ENCODE measurements around the gene DIP2C.

Gene DIP2C

DNA sequence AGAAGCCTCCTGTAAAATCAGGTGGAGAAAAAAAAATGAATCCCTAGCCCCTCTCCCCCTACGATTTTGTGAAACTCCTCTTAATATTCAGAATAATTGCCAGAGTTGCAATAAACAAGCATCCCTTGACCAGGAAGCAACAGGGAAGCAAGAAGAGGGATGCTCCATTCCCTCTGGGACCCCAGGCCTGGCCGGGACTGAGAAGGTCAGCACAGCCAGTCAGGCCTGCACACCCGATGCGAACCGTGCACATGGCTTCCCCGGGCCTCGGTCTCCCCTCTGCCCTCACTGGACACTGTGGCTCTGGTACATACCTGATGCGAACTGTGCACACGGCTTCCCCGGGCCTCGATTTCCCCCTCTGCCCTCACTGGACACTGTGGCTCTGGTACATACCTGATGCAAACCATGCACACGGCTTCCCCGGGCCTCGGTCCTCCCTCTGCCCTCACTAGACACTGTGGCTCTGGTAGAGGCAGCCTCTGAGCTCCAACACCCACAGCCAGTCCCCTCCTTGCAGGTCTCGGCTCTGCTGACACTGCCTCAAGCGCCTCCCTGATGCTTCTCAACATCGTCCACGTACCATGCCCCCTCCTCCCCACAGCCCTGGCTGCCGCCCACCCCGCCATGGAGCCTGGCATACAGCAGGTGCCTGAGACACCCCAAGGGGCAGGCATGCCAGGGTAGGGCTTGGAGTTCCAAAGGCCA is 138.6 kb downstream of the DIP2C start:
- Histone ChIP-seq H3K4me3 (ENCODE audit: low read length) (no peak overlapping the region), H3K9ac (ENCODE audit: low read depth, low read length) (no peak overlapping the region), H3K4me1 (ENCODE audit: control insufficient read depth, insufficient read depth, low read length) (peaks cover 11% of the 10 kb centered on the region), H3K9me3 (replicated peaks; ENCODE audit: low read length) (no peaks in the 10 kb centered on the region), H3K4me2 (ENCODE audit: low read length) (no peak overlapping the region), H3K36me3 (ENCODE audit: insufficient read depth, low read length) (no peaks in the 10 kb centered on the region), H3K27me3 (ENCODE audit: control insufficient read depth, insufficient read depth, low read length) (no peaks in the 10 kb centered on the region)

DNA sequence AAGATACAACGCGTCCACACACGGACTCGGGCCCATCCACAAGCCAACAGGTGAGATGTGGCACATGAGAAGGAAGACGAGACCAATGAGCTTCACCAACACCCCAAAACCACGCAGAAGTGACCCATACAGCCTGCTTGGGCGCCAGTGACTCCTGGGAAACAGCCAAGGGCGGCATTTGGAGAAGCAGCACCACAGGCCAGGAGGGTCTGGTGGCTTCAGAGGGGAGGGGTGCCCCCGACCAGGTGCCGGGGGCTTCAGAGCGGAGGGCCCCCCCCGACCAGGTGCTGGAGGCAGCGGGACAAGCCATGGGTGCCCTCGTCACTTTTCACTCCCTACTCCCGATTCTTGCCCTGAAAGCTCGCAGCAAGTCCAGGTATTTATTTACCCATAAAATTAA is 140.1 kb downstream of the DIP2C start:
- no peak overlapping the region for H3K4me3 ChIP-seq (ENCODE audit: low read length)
- H3K9ac ChIP-seq (ENCODE audit: low read depth, low read length) = no peak overlapping the region
- no peak overlapping the region for H3K4me2 ChIP-seq (ENCODE audit: low read length)
- H3K27me3 ChIP-seq (ENCODE audit: control insufficient read depth, insufficient read depth, low read length) = no peaks in the 10 kb centered on the region
- no peaks in the 10 kb centered on the region for H3K9me3 ChIP-seq (replicated peaks; ENCODE audit: low read length)
- no peaks in the 10 kb centered on the region for H3K36me3 ChIP-seq (ENCODE audit: insufficient read depth, low read length)
- H3K4me1 ChIP-seq (ENCODE audit: control insufficient read depth, insufficient read depth, low read length) = peaks cover 7% of the 10 kb centered on the region

DNA sequence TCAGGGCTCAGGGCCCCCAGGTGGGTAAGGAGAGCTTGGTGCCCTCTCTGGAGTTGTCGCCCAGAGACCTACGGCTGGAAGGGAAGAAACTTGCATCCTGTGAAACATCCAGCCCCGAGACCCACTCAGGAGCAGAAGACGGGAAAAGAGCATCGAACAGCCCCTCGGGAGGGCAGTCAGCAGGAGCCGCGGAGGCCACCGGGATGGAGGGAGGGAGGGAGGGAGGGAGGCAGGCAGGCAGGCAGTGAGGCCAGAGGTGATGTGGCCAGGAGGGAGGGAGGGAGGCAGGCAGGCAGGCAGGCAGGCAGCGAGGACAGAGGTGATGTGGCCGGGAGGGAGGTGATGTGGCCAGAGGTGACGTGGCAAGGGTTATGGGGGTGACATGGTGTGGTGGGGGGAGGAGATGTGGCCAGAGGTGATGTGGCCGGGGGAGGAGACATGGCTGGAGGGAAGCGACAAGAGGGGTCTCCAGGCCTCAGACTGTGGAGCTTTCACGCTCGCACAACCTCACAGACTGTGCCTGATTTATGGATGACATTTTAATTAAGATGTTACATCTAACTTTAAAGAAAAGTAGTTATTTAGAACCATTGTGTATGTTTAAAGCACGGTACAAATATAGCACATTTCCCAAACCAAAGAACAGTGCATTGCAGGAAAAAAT is 141.1 kb downstream of the DIP2C start:
- no peaks in the 10 kb centered on the region for H3K9me3 ChIP-seq (replicated peaks; ENCODE audit: low read length)
- no peak overlapping the region for H3K4me3 ChIP-seq (ENCODE audit: low read length)
- no peak overlapping the region for H3K4me2 ChIP-seq (ENCODE audit: low read length)
- H3K9ac ChIP-seq (ENCODE audit: low read depth, low read length) = no peak overlapping the region
- no peaks in the 10 kb centered on the region for H3K4me1 ChIP-seq (ENCODE audit: control insufficient read depth, insufficient read depth, low read length)
- H3K36me3 ChIP-seq (ENCODE audit: insufficient read depth, low read length) = no peaks in the 10 kb centered on the region
- H3K27me3 ChIP-seq (ENCODE audit: control insufficient read depth, insufficient read depth, low read length) = no peaks in the 10 kb centered on the region

DNA sequence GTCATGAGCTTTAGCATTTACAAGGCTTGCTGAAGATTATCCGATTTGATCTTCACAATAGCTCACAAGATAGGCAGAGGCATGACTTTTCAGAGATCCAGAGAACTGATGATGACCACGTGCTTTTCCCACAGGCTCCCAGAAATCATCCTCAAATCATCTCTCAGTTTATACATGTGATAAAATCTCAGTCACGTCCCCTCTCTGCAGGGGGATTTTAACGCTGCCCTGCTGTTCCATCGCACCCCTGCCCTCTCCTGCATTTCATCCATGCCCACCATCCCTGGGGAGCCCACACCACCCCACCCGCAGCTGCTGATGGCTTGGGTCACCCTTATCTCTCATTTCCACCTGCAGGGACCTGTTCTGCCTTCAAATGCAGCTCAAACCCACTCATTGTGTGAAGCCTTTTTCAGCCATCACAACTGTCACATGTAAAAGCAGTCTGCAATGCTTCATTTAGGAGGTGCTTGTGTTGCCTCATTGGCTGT is 141.8 kb downstream of the DIP2C start:
- H3K9me3 ChIP-seq (replicated peaks; ENCODE audit: low read length) = no peaks in the 10 kb centered on the region
- H3K4me1 ChIP-seq (ENCODE audit: control insufficient read depth, insufficient read depth, low read length) = no peaks in the 10 kb centered on the region
- no peaks in the 10 kb centered on the region for H3K36me3 ChIP-seq (ENCODE audit: insufficient read depth, low read length)
- no peak overlapping the region for H3K4me3 ChIP-seq (ENCODE audit: low read length)
- H3K4me2 ChIP-seq (ENCODE audit: low read length) = no peak overlapping the region
- no peak overlapping the region for H3K9ac ChIP-seq (ENCODE audit: low read depth, low read length)
- H3K27me3 ChIP-seq (ENCODE audit: control insufficient read depth, insufficient read depth, low read length) = no peaks in the 10 kb centered on the region

DNA sequence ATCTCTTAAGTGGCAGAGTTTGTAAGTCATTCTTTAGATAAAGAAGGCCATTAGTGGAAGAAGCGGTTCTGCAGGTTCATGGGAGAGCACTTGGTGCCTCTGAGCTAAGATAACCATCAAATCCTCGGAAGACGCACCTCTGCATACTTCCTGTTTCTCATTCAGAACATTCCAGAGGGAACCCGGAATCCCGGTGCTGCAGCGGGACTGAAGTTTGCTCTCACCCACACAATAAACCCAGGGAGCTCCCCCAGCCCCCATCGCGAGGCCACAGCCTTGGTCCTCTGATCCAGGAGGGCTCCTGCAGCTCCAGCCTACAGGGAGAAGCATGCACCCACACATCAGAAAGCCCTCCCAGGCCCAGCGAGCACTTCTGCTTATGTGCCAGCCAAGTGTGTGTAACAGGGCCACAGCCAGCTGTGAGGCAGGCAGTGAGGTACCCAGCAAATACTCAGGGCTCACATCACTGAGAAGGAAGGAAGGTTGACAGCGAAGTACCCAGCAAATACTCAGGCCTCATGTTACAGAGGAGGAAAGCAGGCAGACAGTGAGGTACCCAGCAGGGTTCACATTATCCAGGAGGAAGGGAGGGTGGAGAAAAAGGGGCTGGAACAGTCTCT is 142.4 kb downstream of the DIP2C start:
- no peaks in the 10 kb centered on the region for H3K4me1 ChIP-seq (ENCODE audit: control insufficient read depth, insufficient read depth, low read length)
- no peaks in the 10 kb centered on the region for H3K27me3 ChIP-seq (ENCODE audit: control insufficient read depth, insufficient read depth, low read length)
- no peak overlapping the region for H3K9ac ChIP-seq (ENCODE audit: low read depth, low read length)
- H3K9me3 ChIP-seq (replicated peaks; ENCODE audit: low read length) = no peaks in the 10 kb centered on the region
- H3K36me3 ChIP-seq (ENCODE audit: insufficient read depth, low read length) = no peaks in the 10 kb centered on the region
- no peak overlapping the region for H3K4me3 ChIP-seq (ENCODE audit: low read length)
- no peak overlapping the region for H3K4me2 ChIP-seq (ENCODE audit: low read length)

DNA sequence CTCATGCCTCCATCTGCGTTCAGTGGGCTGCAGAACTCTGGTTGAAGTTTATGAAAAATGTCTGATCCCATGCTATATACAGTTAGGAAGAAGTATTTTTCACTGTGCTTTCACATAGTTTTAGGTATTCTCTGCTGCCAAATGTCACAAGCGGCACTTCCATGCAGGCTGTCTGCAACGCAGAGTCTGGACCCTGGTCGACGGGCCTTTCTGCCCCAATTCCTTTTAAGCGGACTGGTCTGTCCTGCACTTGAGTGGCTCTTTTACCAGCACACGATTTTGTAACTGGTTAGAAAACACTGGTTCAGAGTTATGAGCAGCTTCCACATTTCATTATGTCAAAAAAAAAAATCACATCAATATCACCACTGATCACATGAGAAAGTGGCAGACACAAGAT is 143.0 kb downstream of the DIP2C start:
- H3K4me1 ChIP-seq (ENCODE audit: control insufficient read depth, insufficient read depth, low read length) = no peaks in the 10 kb centered on the region
- H3K4me2 ChIP-seq (ENCODE audit: low read length) = no peak overlapping the region
- H3K27me3 ChIP-seq (ENCODE audit: control insufficient read depth, insufficient read depth, low read length) = no peaks in the 10 kb centered on the region
- no peaks in the 10 kb centered on the region for H3K9me3 ChIP-seq (replicated peaks; ENCODE audit: low read length)
- H3K9ac ChIP-seq (ENCODE audit: low read depth, low read length) = no peak overlapping the region
- no peak overlapping the region for H3K4me3 ChIP-seq (ENCODE audit: low read length)
- H3K36me3 ChIP-seq (ENCODE audit: insufficient read depth, low read length) = no peaks in the 10 kb centered on the region

DNA sequence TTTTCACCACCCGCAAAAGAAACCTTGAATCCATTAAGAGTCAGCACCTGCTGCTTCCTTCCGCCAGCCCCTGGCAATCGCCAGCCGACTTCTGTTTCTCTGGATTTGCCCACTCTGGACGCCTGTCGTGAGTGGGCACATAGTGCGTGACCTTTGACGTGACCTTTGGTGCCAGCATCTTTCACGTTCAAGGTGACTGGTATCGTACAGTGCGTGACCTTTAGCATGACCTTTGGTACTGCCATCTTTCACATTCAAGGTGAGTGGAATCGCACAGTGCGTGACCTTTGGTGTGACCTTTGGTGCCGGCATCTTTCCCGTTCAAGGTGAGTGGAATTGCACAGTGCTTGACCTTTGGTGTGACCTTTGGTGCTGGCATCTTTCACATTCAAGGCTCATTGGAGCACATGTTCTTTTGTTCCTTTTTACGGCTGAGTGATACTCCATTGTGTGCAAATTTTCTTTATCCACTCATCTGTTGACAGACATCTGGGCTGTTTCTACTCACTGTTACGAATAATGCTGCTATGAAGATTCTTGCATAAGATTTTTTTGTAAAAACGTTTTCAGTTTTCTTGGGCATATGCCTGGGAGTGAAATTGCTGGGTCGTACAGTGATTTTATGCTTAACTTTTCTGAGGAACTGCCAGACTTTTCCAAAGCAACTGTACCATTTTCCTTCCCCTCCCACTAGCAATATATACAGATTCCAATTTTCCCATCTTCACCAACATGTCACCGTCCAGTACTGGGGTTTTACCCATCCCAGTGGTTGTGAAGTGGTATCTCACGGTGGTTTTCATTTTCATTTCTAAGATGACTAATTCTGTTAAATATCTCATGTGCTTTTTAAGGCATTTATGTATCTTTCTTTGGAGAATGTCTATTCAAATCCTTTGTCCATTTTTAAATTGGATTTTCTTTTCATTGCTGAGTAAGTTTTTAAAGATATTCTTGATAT is 145.3 kb downstream of the DIP2C start:
- Histone ChIP-seq H3K9me3 (replicated peaks; ENCODE audit: low read length) (no peaks in the 10 kb centered on the region), H3K4me2 (ENCODE audit: low read length) (no peak overlapping the region), H3K9ac (ENCODE audit: low read depth, low read length) (no peak overlapping the region), H3K36me3 (ENCODE audit: insufficient read depth, low read length) (no peaks in the 10 kb centered on the region), H3K4me3 (ENCODE audit: low read length) (no peak overlapping the region), H3K4me1 (ENCODE audit: control insufficient read depth, insufficient read depth, low read length) (no peaks in the 10 kb centered on the region), H3K27me3 (ENCODE audit: control insufficient read depth, insufficient read depth, low read length) (no peaks in the 10 kb centered on the region)

DNA sequence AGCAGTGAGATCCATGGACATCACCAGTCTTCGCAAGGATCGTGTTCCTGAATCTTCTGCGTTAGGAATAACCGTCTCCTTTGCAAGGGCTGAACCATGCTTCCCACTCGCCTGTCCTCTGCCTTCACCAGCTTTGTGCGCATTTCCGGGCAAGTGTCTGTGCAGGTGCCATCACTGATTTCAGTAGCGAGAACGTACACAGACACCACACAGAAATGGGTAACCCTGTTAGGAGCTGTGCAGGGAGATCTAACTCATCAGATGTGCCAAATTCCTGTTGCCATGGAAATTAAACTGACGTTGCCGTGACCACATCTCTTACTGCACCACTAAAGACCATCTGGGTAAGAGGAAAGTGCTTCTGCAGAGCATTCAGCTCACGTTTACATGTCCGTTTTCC is 146.3 kb downstream of the DIP2C start:
- no peak overlapping the region for H3K9ac ChIP-seq (ENCODE audit: low read depth, low read length)
- no peaks in the 10 kb centered on the region for H3K9me3 ChIP-seq (replicated peaks; ENCODE audit: low read length)
- no peaks in the 10 kb centered on the region for H3K4me1 ChIP-seq (ENCODE audit: control insufficient read depth, insufficient read depth, low read length)
- H3K27me3 ChIP-seq (ENCODE audit: control insufficient read depth, insufficient read depth, low read length) = no peaks in the 10 kb centered on the region
- H3K4me2 ChIP-seq (ENCODE audit: low read length) = no peak overlapping the region
- H3K36me3 ChIP-seq (ENCODE audit: insufficient read depth, low read length) = no peaks in the 10 kb centered on the region
- H3K4me3 ChIP-seq (ENCODE audit: low read length) = no peak overlapping the region

DNA sequence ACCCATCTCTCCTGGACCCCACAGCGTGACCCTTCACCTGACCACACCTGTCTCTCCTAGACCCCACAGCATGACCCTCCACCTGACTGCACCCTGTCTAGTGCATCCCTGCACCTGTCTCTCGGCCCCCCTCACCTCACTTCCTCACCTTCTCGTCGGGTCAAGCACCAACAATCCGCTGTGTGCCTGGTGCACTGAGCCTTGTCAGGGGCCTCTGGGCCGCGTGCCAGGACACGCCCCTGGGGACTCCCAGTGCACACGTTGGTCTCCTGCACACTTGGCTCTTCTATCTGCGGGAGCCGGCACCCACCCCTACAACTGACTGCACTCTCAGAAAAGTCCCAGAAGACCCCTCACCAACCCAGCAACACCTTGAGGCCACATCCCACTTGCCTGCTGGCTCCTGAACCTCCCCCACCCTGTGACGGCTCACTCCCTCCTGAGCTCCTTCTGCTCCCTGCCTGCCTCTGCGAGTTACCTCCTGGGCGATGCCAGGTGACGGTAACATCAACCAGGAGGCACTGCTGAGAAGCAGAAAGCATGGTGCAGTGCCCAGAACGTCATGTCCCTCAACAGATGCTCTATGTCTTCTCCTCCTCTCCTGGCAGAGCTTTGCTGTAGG is 147.6 kb downstream of the DIP2C start:
- no peak overlapping the region for H3K9ac ChIP-seq (ENCODE audit: low read depth, low read length)
- no peaks in the 10 kb centered on the region for H3K36me3 ChIP-seq (ENCODE audit: insufficient read depth, low read length)
- H3K9me3 ChIP-seq (replicated peaks; ENCODE audit: low read length) = no peaks in the 10 kb centered on the region
- no peak overlapping the region for H3K4me2 ChIP-seq (ENCODE audit: low read length)
- no peaks in the 10 kb centered on the region for H3K4me1 ChIP-seq (ENCODE audit: control insufficient read depth, insufficient read depth, low read length)
- no peaks in the 10 kb centered on the region for H3K27me3 ChIP-seq (ENCODE audit: control insufficient read depth, insufficient read depth, low read length)
- no peak overlapping the region for H3K4me3 ChIP-seq (ENCODE audit: low read length)

DNA sequence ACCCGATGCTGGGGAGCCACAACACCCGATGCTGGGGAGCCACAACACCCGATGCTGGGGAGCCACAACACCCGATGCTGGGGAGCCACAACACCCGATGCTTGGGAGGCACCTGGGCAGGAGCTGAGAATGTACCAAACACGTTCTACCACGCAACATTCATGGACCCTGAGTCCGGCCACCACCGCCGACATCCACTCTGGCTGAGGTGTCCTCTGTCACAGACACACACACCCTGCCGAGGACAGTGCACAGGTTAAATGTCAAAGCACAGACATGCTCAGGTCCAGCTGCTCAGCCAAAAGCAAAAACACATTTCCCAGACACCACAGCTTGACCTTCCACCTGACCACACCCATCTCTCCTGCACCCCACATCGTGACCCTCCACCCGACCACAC is 148.4 kb downstream of the DIP2C start:
- Histone ChIP-seq H3K9me3 (replicated peaks; ENCODE audit: low read length) (no peaks in the 10 kb centered on the region), H3K4me1 (ENCODE audit: control insufficient read depth, insufficient read depth, low read length) (no peaks in the 10 kb centered on the region), H3K27me3 (ENCODE audit: control insufficient read depth, insufficient read depth, low read length) (no peaks in the 10 kb centered on the region), H3K4me3 (ENCODE audit: low read length) (no peak overlapping the region), H3K4me2 (ENCODE audit: low read length) (no peak overlapping the region), H3K9ac (ENCODE audit: low read depth, low read length) (no peak overlapping the region), H3K36me3 (ENCODE audit: insufficient read depth, low read length) (no peaks in the 10 kb centered on the region)

DNA sequence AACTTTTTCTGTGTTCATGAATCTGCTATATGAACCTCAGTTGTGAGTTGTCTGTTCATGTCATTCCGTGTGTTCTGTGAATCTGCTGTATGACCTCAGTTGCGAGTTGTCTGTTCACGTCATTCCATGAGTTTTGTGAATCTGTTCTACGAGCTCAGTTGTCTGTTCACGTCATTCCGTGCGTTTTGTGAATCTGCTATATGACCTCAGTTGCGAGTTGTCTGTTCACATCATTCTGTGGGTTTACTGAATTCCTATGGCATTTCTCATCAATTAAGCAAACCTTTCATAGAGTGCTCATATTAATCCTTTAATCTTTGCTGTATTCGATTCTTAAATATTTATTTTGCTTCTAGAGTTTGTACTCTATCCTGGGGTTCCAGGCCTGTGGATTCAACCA is 150.6 kb downstream of the DIP2C start:
- Histone ChIP-seq H3K9ac (ENCODE audit: low read depth, low read length) (no peak overlapping the region), H3K27me3 (ENCODE audit: control insufficient read depth, insufficient read depth, low read length) (no peaks in the 10 kb centered on the region), H3K9me3 (replicated peaks; ENCODE audit: low read length) (no peaks in the 10 kb centered on the region), H3K36me3 (ENCODE audit: insufficient read depth, low read length) (no peaks in the 10 kb centered on the region), H3K4me1 (ENCODE audit: control insufficient read depth, insufficient read depth, low read length) (no peaks in the 10 kb centered on the region), H3K4me2 (ENCODE audit: low read length) (no peak overlapping the region), H3K4me3 (ENCODE audit: low read length) (no peak overlapping the region)
